B cell (primary cell): ENCODE data around the gene MORF4L1.
"Not testable (repeated sequence)": the region's sequence is repeated elsewhere in the genome, so short reads cannot be mapped to it uniquely, and the experiment has no call there.

Experiments
- CTCF ChIP-seq: fragments of 200-600 bp; IDR thresholded peaks from one replicate; pipeline ENCODE4 v1.8.0; 2022; ENCODE audit warnings: antibody characterized with exemption, mild to moderate bottlenecking
- EZH2 ChIP-seq: IDR thresholded peaks from 2 replicates; pipeline ENCODE4 v1.6.1; 2012; ENCODE audit warnings: borderline replicate concordance, low read depth, mild to moderate bottlenecking, moderate library complexity, low read length; ENCODE audit not compliant: insufficient read depth, poor library complexity, severe bottlenecking

- not testable (repeated sequence) for TF ChIP-seq CTCF, EZH2
Observed at GRCh38 chr15:78865585-78865984, 7.1 kb upstream of the MORF4L1 start.
